GM18870 (cell line): ENCODE data around the gene OSBPL10.
A peak's percentile ranks its signal among the peaks of the same experiment; 100 is the strongest.

ENCODE experiments used
- ATAC-seq: cut with Tn5 transposase; IDR thresholded peaks from one replicate; pipeline ENCODE4 v1.9.1; 2021; ENCODE audit warnings: moderate library complexity; ENCODE audit not compliant: unreplicated experiment

Gene OSBPL10

GRCh38 chr3:31635545-31635944, 345.5 kb downstream of the OSBPL10 start:
- ATAC-seq: no peak

GRCh38 chr3:31634476-31634875, 346.6 kb downstream of the OSBPL10 start:
- no peak for ATAC-seq

GRCh38 chr3:31629054-31629453, 352.0 kb downstream of the OSBPL10 start:
- ATAC-seq: no peak

GRCh38 chr3:31625358-31625757, 355.7 kb downstream of the OSBPL10 start:
- no peak for ATAC-seq

GRCh38 chr3:31624083-31624709, 356.9 kb downstream of the OSBPL10 start:
- peak; percentile 52 for ATAC-seq

GRCh38 chr3:31622636-31623288, 358.3 kb downstream of the OSBPL10 start:
- peak; percentile 66 for ATAC-seq

GRCh38 chr3:31621314-31621713, 359.7 kb downstream of the OSBPL10 start:
- ATAC-seq: no peak

GRCh38 chr3:31620656-31621055, 360.4 kb downstream of the OSBPL10 start:
- ATAC-seq: no peak

- ATAC-seq: no peak
Measured at GRCh38 chr3:31616711-31617110, 364.4 kb downstream of the OSBPL10 start.

- ATAC-seq: no peak
Measured at GRCh38 chr3:31615071-31615875, 365.8 kb downstream of the OSBPL10 start.

- no peak for ATAC-seq
Measured at GRCh38 chr3:31614162-31614921, 366.7 kb downstream of the OSBPL10 start.

- ATAC-seq: no peak
Measured at GRCh38 chr3:31613654-31614053, 367.4 kb downstream of the OSBPL10 start.

- ATAC-seq: no peak
Measured at GRCh38 chr3:31613177-31613576, 367.9 kb downstream of the OSBPL10 start.
